Prostate gland (tissue), 2 donors: ENCODE measurements around the gene PLCB4.

Experiments
- CTCF ChIP-seq, 4 experiments: fragments of 200-600 bp in 2 of 4; fragments of 450-650 bp in 2 of 4; sonication (generic) in 2 of 4; IDR thresholded peaks; 1 replicate in 3 of 4; 2 replicates in 1 of 4; pipeline ENCODE4 v1.5.1; 2016 to 2019; ENCODE audit warnings: antibody characterized with exemption in 4 of 4, mild to moderate bottlenecking in 2 of 4, moderate library complexity in 2 of 4
- POLR2A ChIP-seq: fragments of 450-650 bp; IDR thresholded peaks from one replicate; pipeline ENCODE4 v1.6.1; 2016; ENCODE audit warnings: antibody characterized with exemption, mild to moderate bottlenecking
- POLR2AphosphoS5 ChIP-seq: sonication (generic); formaldehyde crosslinking; IDR thresholded peaks from one replicate; pipeline ENCODE4 v1.6.1; 2017; ENCODE audit warnings: antibody characterized with exemption

GRCh38 chr20:9262653-9263194, 193.8 kb downstream of the PLCB4 start:
- no peak for TF ChIP-seq CTCF (IDR thresholded peaks at IDR 0.05)
- TF ChIP-seq POLR2AphosphoS5 = no peak
- TF ChIP-seq POLR2A = no peak
